ENCODE data around the gene SLC13A1. TPM values are rescaled to one million over a fixed set of nuclear protein-coding genes. Genes with fewer than 3 reads are reported as not detected.

The SLC13A1 gene
- total and polyA plus RNA-seq, 4 donors: not detected

GRCh38 chr7:123204206-123204835 is 4.6 kb upstream of the SLC13A1 start:
- DNase-seq: no peak
- H3K27ac ChIP-seq (ENCODE audit: low read depth in 1 of 2, low read length in 2 of 2): no peak overlapping the region
- ATAC-seq (ENCODE audit: low FRiP score): no peak
- no peaks in the 10 kb centered on the region for H3K36me3 ChIP-seq (ENCODE audit: control insufficient read depth in 1 of 2, insufficient read depth in 2 of 2, low read length in 1 of 2)
- H3K4me1 ChIP-seq (ENCODE audit: control insufficient read depth in 1 of 2, insufficient read depth in 2 of 2, low read length in 2 of 2): no peaks in the 10 kb centered on the region
- H3K27me3 ChIP-seq (ENCODE audit: control insufficient read depth in 1 of 2, insufficient read depth in 2 of 2, low read length in 1 of 2): no peaks in the 10 kb centered on the region
- 53 to 64% methylated on average over 3 of the region's 3 CpGs for WGBS, 2 donors
- no peaks in the 10 kb centered on the region for H3K9me3 ChIP-seq (ENCODE audit: control insufficient read depth, low read length)
- H3K4me3 ChIP-seq (ENCODE audit: low read length in 2 of 2): no peak overlapping the region
- intact Hi-C loops (cut with DNase I): no loop called here

GRCh38 chr7:123201901-123202300 is 2.1 kb upstream of the SLC13A1 start:
- Histone ChIP-seq H3K27ac (ENCODE audit: low read depth in 1 of 2, low read length in 2 of 2) (no peak overlapping the region), H3K27me3 (ENCODE audit: control insufficient read depth in 1 of 2, insufficient read depth in 2 of 2, low read length in 1 of 2) (no peaks in the 10 kb centered on the region), H3K9me3 (ENCODE audit: control insufficient read depth, low read length) (no peaks in the 10 kb centered on the region), H3K36me3 (ENCODE audit: control insufficient read depth in 1 of 2, insufficient read depth in 2 of 2, low read length in 1 of 2) (no peaks in the 10 kb centered on the region), H3K4me1 (ENCODE audit: control insufficient read depth in 1 of 2, insufficient read depth in 2 of 2, low read length in 2 of 2) (no peaks in the 10 kb centered on the region), H3K4me3 (ENCODE audit: low read length in 2 of 2) (no peak overlapping the region)
- intact Hi-C loops (cut with DNase I): no loop called here
- ATAC-seq (ENCODE audit: low FRiP score) (no peak), DNase-seq (no peak)
- 52% methylated on average over 3 of the region's 3 CpGs for WGBS, 2 donors

DNA sequence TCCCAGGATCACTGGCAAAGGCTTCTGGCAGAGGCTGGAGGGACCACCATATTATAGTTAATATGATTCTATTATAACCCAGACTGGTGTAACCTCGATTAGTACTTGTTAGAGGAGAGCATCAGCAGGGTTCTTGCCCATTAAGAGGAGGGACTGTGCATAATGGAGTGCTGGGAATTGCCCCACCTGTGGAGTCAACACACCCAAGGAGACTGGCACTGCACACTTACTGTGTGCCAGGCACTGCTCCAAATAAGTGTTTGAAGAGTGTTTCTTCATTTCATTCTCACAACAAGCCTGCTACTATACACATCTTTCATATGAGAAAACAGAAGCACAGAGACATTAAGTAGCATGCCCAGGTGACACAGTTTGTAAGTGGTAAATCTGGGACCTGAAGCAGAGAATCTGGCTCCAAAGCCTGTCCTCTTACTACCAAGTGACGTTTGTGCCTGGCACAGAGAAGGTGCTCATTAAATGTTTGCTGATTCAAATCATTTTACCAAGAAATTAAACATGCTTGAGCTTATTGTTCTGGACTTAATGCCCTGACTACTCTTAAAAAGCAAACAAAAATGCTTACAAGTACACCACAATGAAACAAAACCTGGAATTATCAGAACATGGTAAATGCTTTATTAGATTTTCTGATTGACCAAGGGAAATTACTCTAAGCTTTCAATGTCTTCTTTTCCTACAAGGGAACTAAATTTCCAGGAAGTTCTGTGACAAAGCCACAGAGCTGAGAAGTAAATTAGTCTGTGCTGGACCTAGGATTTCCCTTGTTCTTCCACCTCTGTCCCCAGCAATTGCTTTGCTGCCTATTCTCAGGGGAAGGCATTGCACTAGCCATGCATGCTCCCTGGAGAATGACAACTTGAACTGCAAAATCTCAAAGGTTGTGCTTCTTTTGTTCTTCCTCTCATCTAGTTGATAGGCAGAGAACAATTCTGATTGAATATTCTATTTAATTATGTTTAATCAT is 809 bp downstream of the SLC13A1 start:
- Histone ChIP-seq H3K27me3 (ENCODE audit: control insufficient read depth in 1 of 2, insufficient read depth in 2 of 2, low read length in 1 of 2) (no peaks in the 10 kb centered on the region), H3K36me3 (ENCODE audit: control insufficient read depth in 1 of 2, insufficient read depth in 2 of 2, low read length in 1 of 2) (no peaks in the 10 kb centered on the region), H3K27ac (ENCODE audit: low read depth in 1 of 2, low read length in 2 of 2) (no peak overlapping the region), H3K4me1 (ENCODE audit: control insufficient read depth in 1 of 2, insufficient read depth in 2 of 2, low read length in 2 of 2) (no peaks in the 10 kb centered on the region), H3K4me3 (ENCODE audit: low read length in 2 of 2) (no peak overlapping the region), H3K9me3 (ENCODE audit: control insufficient read depth, low read length) (no peaks in the 10 kb centered on the region)
- WGBS, 2 donors: 65 to 69% methylated on average over 2 of the region's 2 CpGs
- DNase-seq (no peak), ATAC-seq (ENCODE audit: low FRiP score) (no peak)
- intact Hi-C loops (cut with DNase I): no loop called here

DNA sequence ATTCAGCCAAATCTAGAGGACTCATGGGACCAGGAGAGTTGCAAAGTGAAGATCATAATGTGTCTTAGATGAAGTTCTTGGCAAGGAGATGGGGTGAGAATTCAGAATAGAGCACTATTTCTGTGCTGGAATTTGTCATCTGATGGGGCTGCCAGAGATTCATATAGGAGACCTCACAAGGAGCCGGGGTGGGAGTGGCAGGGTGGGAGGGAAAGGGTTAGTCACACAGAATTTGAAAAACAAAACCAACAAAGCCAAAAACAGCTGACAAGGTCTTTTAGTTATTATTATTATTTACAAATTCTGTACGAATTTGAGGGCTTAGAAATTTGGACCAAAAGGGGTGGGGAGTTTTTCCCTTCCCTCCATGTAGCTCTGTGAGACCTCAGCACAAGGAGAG is 1.7 kb downstream of the SLC13A1 start:
- Histone ChIP-seq H3K4me3 (ENCODE audit: low read length in 2 of 2) (no peak overlapping the region), H3K36me3 (ENCODE audit: control insufficient read depth in 1 of 2, insufficient read depth in 2 of 2, low read length in 1 of 2) (no peaks in the 10 kb centered on the region), H3K4me1 (ENCODE audit: control insufficient read depth in 1 of 2, insufficient read depth in 2 of 2, low read length in 2 of 2) (no peaks in the 10 kb centered on the region), H3K9me3 (ENCODE audit: control insufficient read depth, low read length) (no peaks in the 10 kb centered on the region), H3K27ac (ENCODE audit: low read depth in 1 of 2, low read length in 2 of 2) (no peak overlapping the region), H3K27me3 (ENCODE audit: control insufficient read depth in 1 of 2, insufficient read depth in 2 of 2, low read length in 1 of 2) (no peaks in the 10 kb centered on the region)
- DNase-seq: no peak
- 64 to 66% methylated on average over 2 of the region's 2 CpGs for WGBS, 2 donors
- intact Hi-C loops (cut with DNase I): no loop called here
- no peak for ATAC-seq (ENCODE audit: low FRiP score)

DNA sequence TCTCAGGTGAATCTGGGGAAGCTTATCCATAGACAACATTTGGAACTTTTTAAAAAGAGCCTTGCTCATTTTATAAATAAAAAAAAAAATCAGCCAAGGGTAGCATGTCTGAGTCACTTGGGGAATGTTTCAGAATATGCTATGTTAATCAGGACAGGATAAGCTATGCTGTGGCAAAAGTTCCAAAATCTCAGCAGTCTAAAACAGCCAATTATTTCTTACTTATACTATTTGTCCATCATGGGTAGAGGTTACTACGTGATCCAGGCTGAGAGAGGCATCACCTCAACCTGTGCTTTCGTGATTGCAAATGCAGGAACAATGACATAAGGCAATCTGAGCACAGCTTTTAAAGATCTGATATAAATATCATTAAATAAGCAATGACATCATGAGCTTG is 6.5 kb downstream of the SLC13A1 start:
- 16 to 23% methylated on average over 2 of the region's 2 CpGs for WGBS, 2 donors
- Histone ChIP-seq H3K36me3 (ENCODE audit: control insufficient read depth in 1 of 2, insufficient read depth in 2 of 2, low read length in 1 of 2) (no peaks in the 10 kb centered on the region), H3K27me3 (ENCODE audit: control insufficient read depth in 1 of 2, insufficient read depth in 2 of 2, low read length in 1 of 2) (peaks cover 0 to 1% of the 10 kb centered on the region in 2 donors), H3K4me1 (ENCODE audit: control insufficient read depth in 1 of 2, insufficient read depth in 2 of 2, low read length in 2 of 2) (no peaks in the 10 kb centered on the region), H3K9me3 (ENCODE audit: control insufficient read depth, low read length) (no peaks in the 10 kb centered on the region), H3K27ac (ENCODE audit: low read depth in 1 of 2, low read length in 2 of 2) (no peak overlapping the region), H3K4me3 (ENCODE audit: low read length in 2 of 2) (no peak overlapping the region)
- no peak for ATAC-seq (ENCODE audit: low FRiP score)
- intact Hi-C loops (cut with DNase I): no loop called here
- no peak for DNase-seq

DNA sequence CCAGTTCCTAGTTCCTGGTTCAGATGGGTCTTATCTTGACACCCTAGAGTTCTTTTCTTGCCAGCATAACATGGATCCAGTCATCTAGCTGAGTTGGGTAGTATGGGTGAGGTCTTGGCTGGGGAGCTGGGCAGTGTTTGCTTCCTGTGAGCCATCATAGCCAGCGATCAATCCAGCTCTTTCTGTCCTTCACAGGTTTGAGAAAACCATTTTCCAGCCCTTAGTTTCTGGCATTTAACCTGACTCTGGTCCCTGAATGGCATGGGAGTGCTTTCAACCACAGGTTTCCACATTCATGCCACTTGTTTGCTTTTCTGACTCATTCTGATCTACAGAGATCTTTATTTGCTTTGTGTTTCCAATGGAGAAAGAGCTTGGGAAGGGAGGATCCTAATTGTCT is 8.6 kb downstream of the SLC13A1 start:
- peaks cover 0 to 1% of the 10 kb centered on the region in 2 donors for H3K27me3 ChIP-seq (ENCODE audit: control insufficient read depth in 1 of 2, insufficient read depth in 2 of 2, low read length in 1 of 2)
- WGBS, 2 donors: 83 to 85% methylated on average over 1 of the region's 1 CpG
- H3K4me3 ChIP-seq (ENCODE audit: low read length in 2 of 2): no peak overlapping the region
- H3K9me3 ChIP-seq (ENCODE audit: control insufficient read depth, low read length): no peaks in the 10 kb centered on the region
- no peak for ATAC-seq (ENCODE audit: low FRiP score)
- no peak for DNase-seq
- H3K4me1 ChIP-seq (ENCODE audit: control insufficient read depth in 1 of 2, insufficient read depth in 2 of 2, low read length in 2 of 2): no peaks in the 10 kb centered on the region
- H3K27ac ChIP-seq (ENCODE audit: low read depth in 1 of 2, low read length in 2 of 2): no peak overlapping the region
- intact Hi-C loops (cut with DNase I): no loop called here
- no peaks in the 10 kb centered on the region for H3K36me3 ChIP-seq (ENCODE audit: control insufficient read depth in 1 of 2, insufficient read depth in 2 of 2, low read length in 1 of 2)

GRCh38 chr7:123190109-123190831 is 9.5 kb downstream of the SLC13A1 start:
- Histone ChIP-seq H3K4me1 (ENCODE audit: control insufficient read depth in 1 of 2, insufficient read depth in 2 of 2, low read length in 2 of 2) (no peaks in the 10 kb centered on the region), H3K27me3 (ENCODE audit: control insufficient read depth in 1 of 2, insufficient read depth in 2 of 2, low read length in 1 of 2) (peaks cover 0 to 1% of the 10 kb centered on the region in 2 donors), H3K36me3 (ENCODE audit: control insufficient read depth in 1 of 2, insufficient read depth in 2 of 2, low read length in 1 of 2) (no peaks in the 10 kb centered on the region), H3K4me3 (ENCODE audit: low read length in 2 of 2) (no peak overlapping the region), H3K9me3 (ENCODE audit: control insufficient read depth, low read length) (no peaks in the 10 kb centered on the region), H3K27ac (ENCODE audit: low read depth in 1 of 2, low read length in 2 of 2) (no peak overlapping the region)
- no peak for ATAC-seq (ENCODE audit: low FRiP score)
- intact Hi-C loops (cut with DNase I): no loop called here
- 66 to 78% methylated on average over 2 of the region's 2 CpGs for WGBS, 2 donors
- no peak for DNase-seq

GRCh38 chr7:123185756-123186155 is 14.0 kb downstream of the SLC13A1 start:
- no peak overlapping the region for H3K4me3 ChIP-seq (ENCODE audit: low read length in 2 of 2)
- H3K27me3 ChIP-seq (ENCODE audit: control insufficient read depth in 1 of 2, insufficient read depth in 2 of 2, low read length in 1 of 2): no peaks in the 10 kb centered on the region
- H3K27ac ChIP-seq (ENCODE audit: low read depth in 1 of 2, low read length in 2 of 2): no peak overlapping the region
- DNase-seq (no peak), ATAC-seq (ENCODE audit: low FRiP score) (no peak)
- H3K36me3 ChIP-seq (ENCODE audit: control insufficient read depth in 1 of 2, insufficient read depth in 2 of 2, low read length in 1 of 2): no peaks in the 10 kb centered on the region
- 35 to 45% methylated on average over 3 of the region's 3 CpGs for WGBS, 2 donors
- intact Hi-C loops (cut with DNase I): no loop called here
- no peaks in the 10 kb centered on the region for H3K9me3 ChIP-seq (ENCODE audit: control insufficient read depth, low read length)
- H3K4me1 ChIP-seq (ENCODE audit: control insufficient read depth in 1 of 2, insufficient read depth in 2 of 2, low read length in 2 of 2): no peaks in the 10 kb centered on the region

Data from aorta (tissue), 5 donors.